ENCODE results near the gene LPO. TPM values are rescaled to one million over a fixed set of nuclear protein-coding genes. Genes with fewer than 3 reads are reported as not detected.
A peak's percentile ranks its signal among the peaks of the same experiment; 100 is the strongest.

The LPO gene
- total and polyA plus RNA-seq, 2 experiments from 2014 or later, result 0.29 to 1.0 TPM

DNA sequence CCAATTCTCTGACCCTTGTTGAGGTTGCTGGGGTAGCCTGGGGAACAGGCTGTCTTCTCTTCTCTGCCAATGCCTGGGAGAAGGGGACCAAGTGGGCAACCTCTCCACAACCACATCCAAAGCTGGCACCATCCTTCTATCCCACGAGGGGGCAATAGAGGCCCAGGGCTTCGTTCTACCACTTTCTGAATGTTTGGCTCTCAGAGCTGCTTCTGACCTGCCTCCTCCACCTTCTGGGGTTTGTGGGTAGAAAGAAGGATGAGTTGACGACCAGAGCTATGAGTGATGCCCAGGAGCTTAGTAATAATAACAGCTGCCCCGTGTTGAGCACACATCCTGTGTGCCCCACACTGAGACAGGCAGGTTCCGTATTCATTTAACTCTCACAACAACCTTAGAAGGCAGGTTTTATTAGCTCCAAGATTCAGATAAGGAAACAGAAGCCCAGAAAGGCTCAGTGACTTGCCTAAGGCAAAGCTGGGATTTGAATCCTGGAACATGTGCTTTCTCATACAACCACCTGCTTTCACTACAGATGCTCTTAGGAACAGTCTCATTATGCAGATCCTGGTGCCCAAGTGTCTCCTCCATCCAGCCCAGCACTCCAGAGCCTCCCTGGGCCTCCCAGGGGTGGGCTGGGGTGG, 79.2 kb downstream of the LPO start:
- no peaks in the 10 kb centered on the region for H3K79me2 ChIP-seq
- no peaks in the 10 kb centered on the region for H3K9me3 ChIP-seq (ENCODE audit: low read depth)
- no peaks in the 10 kb centered on the region for H3K27me3 ChIP-seq
- H4K20me1 ChIP-seq (ENCODE audit: insufficient read depth, poor library complexity, severe bottlenecking), result no peaks in the 10 kb centered on the region
- H3K36me3 ChIP-seq (replicated peaks; ENCODE audit: insufficient read depth, low read depth), result no peaks in the 10 kb centered on the region
- H3K4me1 ChIP-seq (ENCODE audit: insufficient read depth), result no peaks in the 10 kb centered on the region
- no peak overlapping the region for H3K4me3 ChIP-seq
- TF ChIP-seq, protein P1, sequence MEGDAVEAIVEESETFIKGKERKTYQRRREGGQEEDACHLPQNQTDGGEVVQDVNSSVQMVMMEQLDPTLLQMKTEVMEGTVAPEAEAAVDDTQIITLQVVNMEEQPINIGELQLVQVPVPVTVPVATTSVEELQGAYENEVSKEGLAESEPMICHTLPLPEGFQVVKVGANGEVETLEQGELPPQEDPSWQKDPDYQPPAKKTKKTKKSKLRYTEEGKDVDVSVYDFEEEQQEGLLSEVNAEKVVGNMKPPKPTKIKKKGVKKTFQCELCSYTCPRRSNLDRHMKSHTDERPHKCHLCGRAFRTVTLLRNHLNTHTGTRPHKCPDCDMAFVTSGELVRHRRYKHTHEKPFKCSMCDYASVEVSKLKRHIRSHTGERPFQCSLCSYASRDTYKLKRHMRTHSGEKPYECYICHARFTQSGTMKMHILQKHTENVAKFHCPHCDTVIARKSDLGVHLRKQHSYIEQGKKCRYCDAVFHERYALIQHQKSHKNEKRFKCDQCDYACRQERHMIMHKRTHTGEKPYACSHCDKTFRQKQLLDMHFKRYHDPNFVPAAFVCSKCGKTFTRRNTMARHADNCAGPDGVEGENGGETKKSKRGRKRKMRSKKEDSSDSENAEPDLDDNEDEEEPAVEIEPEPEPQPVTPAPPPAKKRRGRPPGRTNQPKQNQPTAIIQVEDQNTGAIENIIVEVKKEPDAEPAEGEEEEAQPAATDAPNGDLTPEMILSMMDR (IDR thresholded peaks at IDR 0.05; ENCODE audit: poor library complexity), result peak; percentile 61
- TF ChIP-seq EZH2phosphoT487 (IDR thresholded peaks at IDR 0.05; ENCODE audit: low read depth, severe bottlenecking, unreplicated experiment), result no peak
- TF ChIP-seq EZH2 (IDR thresholded peaks at IDR 0.05; ENCODE audit: borderline replicate concordance), result no peak
- DNase-seq (ENCODE audit: low spot score), result peak; percentile 65
- WGBS (ENCODE audit: low lambda C conversion rate, missing lambda C conversion rate), result 22% methylated on average over 5 of the region's 5 CpGs
- H3K4me2 ChIP-seq, result no peak overlapping the region
- no peak overlapping the region for H3K27ac ChIP-seq
- H3K9me2 ChIP-seq (replicated peaks; ENCODE audit: insufficient read depth), result no peaks in the 10 kb centered on the region
- H2AFZ ChIP-seq, result no peak overlapping the region

DNA sequence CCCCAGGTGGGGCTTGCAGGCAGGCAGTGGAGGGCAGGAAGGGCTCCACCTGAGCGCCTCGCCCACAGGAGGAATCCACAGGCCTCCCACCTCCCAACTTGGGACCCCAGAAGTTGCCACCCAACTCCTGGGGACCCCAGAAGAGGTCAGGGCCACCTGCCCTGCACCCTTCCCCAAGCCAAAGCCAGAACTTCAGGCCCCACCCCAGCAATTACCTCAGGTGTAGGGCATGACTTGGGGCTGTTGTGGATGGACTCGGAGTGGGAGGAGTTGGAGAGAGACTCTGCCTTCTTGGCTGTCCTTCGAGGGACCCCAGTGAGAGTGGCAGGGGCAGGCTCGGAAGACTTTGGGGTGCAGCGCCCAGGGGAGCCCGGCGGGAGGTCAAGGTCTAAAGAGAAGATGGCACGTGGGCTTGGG, 79.7 kb downstream of the LPO start:
- Histone ChIP-seq H3K27me3 (no peaks in the 10 kb centered on the region), H3K4me1 (ENCODE audit: insufficient read depth) (no peaks in the 10 kb centered on the region), H2AFZ (no peak overlapping the region), H3K9me3 (ENCODE audit: low read depth) (no peaks in the 10 kb centered on the region), H3K4me2 (no peak overlapping the region), H3K36me3 (replicated peaks; ENCODE audit: insufficient read depth, low read depth) (no peaks in the 10 kb centered on the region), H3K27ac (no peak overlapping the region), H3K4me3 (no peak overlapping the region), H4K20me1 (ENCODE audit: insufficient read depth, poor library complexity, severe bottlenecking) (no peaks in the 10 kb centered on the region), H3K9me2 (replicated peaks; ENCODE audit: insufficient read depth) (no peaks in the 10 kb centered on the region), H3K79me2 (no peaks in the 10 kb centered on the region)
- no peak for TF ChIP-seq EZH2 (IDR thresholded peaks at IDR 0.05; ENCODE audit: borderline replicate concordance)
- TF ChIP-seq, protein P1 (IDR thresholded peaks at IDR 0.05; ENCODE audit: poor library complexity), result no peak
- TF ChIP-seq EZH2phosphoT487 (IDR thresholded peaks at IDR 0.05; ENCODE audit: low read depth, severe bottlenecking, unreplicated experiment), result no peak
- no peak for DNase-seq (ENCODE audit: low spot score)
- WGBS (ENCODE audit: low lambda C conversion rate, missing lambda C conversion rate), result 91% methylated on average over 7 of the region's 9 CpGs

Other genes starting within 250 kb of the LPO start
- gene SRSF1, start 231.3 kb upstream of the LPO start, total RNA-seq, result 175 and 189 TPM in 2 replicates
- 98.3 and 107 TPM in 2 replicates for gene SRSF1, start 231.3 kb upstream of the LPO start, polyA plus RNA-seq
- gene DYNLL2, start 155.2 kb upstream of the LPO start, total RNA-seq, result 19.0 and 23.2 TPM in 2 replicates
- gene DYNLL2, start 155.2 kb upstream of the LPO start, polyA plus RNA-seq, result 2.2 and 2.7 TPM in 2 replicates
- not detected in 2 replicates for gene OR4D1, start 90.2 kb upstream of the LPO start, total RNA-seq
- gene OR4D1, start 90.2 kb upstream of the LPO start, polyA plus RNA-seq, result not detected in 2 replicates
- gene OR4D2, start 71.6 kb upstream of the LPO start, total RNA-seq, result not detected in 2 replicates
- gene OR4D2, start 71.6 kb upstream of the LPO start, polyA plus RNA-seq, result not detected in 2 replicates
- not detected in 2 replicates for gene EPX, start 45.9 kb upstream of the LPO start, total RNA-seq
- gene EPX, start 45.9 kb upstream of the LPO start, polyA plus RNA-seq, result not detected in 2 replicates
- gene MKS1, start 19.3 kb upstream of the LPO start, total RNA-seq, result 10.5 and 14.2 TPM in 2 replicates
- gene MKS1, start 19.3 kb upstream of the LPO start, polyA plus RNA-seq, result 11.9 and 15.6 TPM in 2 replicates
- 0.13 TPM in 1 of 2 replicates, not detected in the other for gene MPO, start 42.4 kb downstream of the LPO start, total RNA-seq
- not detected in 2 replicates for gene MPO, start 42.4 kb downstream of the LPO start, polyA plus RNA-seq
- 10.0 and 15.4 TPM in 2 replicates for gene TSPOAP1, start 90.2 kb downstream of the LPO start, total RNA-seq
- 17.8 and 19.0 TPM in 2 replicates for gene TSPOAP1, start 90.2 kb downstream of the LPO start, polyA plus RNA-seq
- gene SUPT4H1, start 113.6 kb downstream of the LPO start, total RNA-seq, result 54.5 and 62.1 TPM in 2 replicates
- 91.3 and 108 TPM in 2 replicates for gene SUPT4H1, start 113.6 kb downstream of the LPO start, polyA plus RNA-seq
- 6.5 and 10.1 TPM in 2 replicates for gene RNF43, start 178.9 kb downstream of the LPO start, total RNA-seq
- gene RNF43, start 178.9 kb downstream of the LPO start, polyA plus RNA-seq, result 7.9 and 12.4 TPM in 2 replicates
- gene HSF5, start 249.8 kb downstream of the LPO start, total RNA-seq, result 0.03 TPM in 1 of 2 replicates, not detected in the other
- not detected in 2 replicates for gene HSF5, start 249.8 kb downstream of the LPO start, polyA plus RNA-seq

Measured in hepatocyte (in vitro differentiated cells).